Tibial nerve (tissue), 4 donors: ENCODE data around the gene OR2T2.
"Not testable (repeated sequence)": the region's sequence is repeated elsewhere in the genome, so short reads cannot be mapped to it uniquely, and the experiment has no call there.

ENCODE experiments used
- EP300 ChIP-seq, 2 donors: sonication (generic); formaldehyde crosslinking; IDR thresholded peaks; one replicate each; pipeline ENCODE4 v1.6.1; 2017; ENCODE audit warnings: antibody characterized with exemption in 2 of 2, mild to moderate bottlenecking in 1 of 2
- POLR2A ChIP-seq, 2 donors: fragments of 450-650 bp; IDR thresholded peaks; one replicate each; pipeline ENCODE4 v1.6.1; 2017; ENCODE audit warnings: antibody characterized with exemption in 2 of 2, mild to moderate bottlenecking in 2 of 2, moderate library complexity in 2 of 2
- TF ChIP-seq, protein P1 (sequence below), 5 experiments: fragments of 200-600 bp in 3 of 5; fragments of 450-650 bp in 2 of 5; sonication (generic) in 3 of 5; IDR thresholded peaks; one replicate each; pipeline ENCODE4 v1.5.1; 2016 to 2019; ENCODE audit warnings: antibody characterized with exemption in 5 of 5, mild to moderate bottlenecking in 3 of 5, moderate library complexity in 2 of 5

DNA sequence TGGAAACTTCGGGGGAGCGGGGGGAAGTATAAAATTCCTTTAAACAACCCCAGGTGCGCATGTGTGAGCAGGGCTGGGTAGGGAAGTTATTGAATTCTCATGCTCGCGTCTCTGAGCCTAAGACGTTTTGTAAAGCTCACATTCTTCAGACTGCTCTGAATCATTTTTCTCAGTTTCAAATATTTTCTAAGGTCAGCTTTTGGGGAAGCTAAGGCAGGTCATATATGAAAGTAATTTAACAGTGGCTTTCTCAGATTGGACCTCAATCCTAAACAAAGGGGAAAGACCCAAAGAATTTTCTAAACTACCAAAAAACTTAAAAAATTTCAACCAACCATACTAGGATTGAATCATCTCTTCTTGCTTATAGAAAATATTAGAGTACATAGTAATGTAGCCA is 10.5 kb upstream of the OR2T2 start:
- TF ChIP-seq, protein P1, sequence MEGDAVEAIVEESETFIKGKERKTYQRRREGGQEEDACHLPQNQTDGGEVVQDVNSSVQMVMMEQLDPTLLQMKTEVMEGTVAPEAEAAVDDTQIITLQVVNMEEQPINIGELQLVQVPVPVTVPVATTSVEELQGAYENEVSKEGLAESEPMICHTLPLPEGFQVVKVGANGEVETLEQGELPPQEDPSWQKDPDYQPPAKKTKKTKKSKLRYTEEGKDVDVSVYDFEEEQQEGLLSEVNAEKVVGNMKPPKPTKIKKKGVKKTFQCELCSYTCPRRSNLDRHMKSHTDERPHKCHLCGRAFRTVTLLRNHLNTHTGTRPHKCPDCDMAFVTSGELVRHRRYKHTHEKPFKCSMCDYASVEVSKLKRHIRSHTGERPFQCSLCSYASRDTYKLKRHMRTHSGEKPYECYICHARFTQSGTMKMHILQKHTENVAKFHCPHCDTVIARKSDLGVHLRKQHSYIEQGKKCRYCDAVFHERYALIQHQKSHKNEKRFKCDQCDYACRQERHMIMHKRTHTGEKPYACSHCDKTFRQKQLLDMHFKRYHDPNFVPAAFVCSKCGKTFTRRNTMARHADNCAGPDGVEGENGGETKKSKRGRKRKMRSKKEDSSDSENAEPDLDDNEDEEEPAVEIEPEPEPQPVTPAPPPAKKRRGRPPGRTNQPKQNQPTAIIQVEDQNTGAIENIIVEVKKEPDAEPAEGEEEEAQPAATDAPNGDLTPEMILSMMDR (IDR thresholded peaks at IDR 0.05): not testable (repeated sequence)
- TF ChIP-seq POLR2A, EP300 (IDR thresholded peaks at IDR 0.05): not testable (repeated sequence)
